Sigmoid colon (tissue), 7 donors: ENCODE results near the gene SLC39A12. TPM values are rescaled to one million over a fixed set of nuclear protein-coding genes. Genes with fewer than 3 reads are reported as not detected.
A peak's percentile ranks its signal among the peaks of the same experiment; 100 is the strongest.

Experiments
- DNase-seq: peaks from one replicate; pipeline ENCODE4 v3.0.0-alpha.2; 2019
- H3K27ac ChIP-seq, 4 donors: fragments of 200-600 bp; sonication (generic); one replicate each; pipeline ENCODE4 v1.5.1; 2016 to 2019; ENCODE audit warnings: mild to moderate bottlenecking in 1 of 4
- H3K27me3 ChIP-seq, 3 donors: fragments of 200-600 bp; sonication (generic); one replicate each; pipeline ENCODE4 v1.5.1; 2019; ENCODE audit warnings: mild to moderate bottlenecking in 1 of 3
- H3K36me3 ChIP-seq, 4 donors: fragments of 200-600 bp; sonication (generic); one replicate each; pipeline ENCODE4 v1.5.1; 2016 to 2019
- H3K4me1 ChIP-seq, 4 donors: fragments of 200-600 bp; sonication (generic); one replicate each; pipeline ENCODE4 v1.5.1; 2017 to 2019
- H3K4me3 ChIP-seq, 4 donors: fragments of 200-600 bp; sonication (generic); one replicate each; pipeline ENCODE4 v1.5.1; 2017 to 2019; ENCODE audit warnings: mild to moderate bottlenecking in 2 of 4, moderate library complexity in 1 of 4
- H3K9me3 ChIP-seq, 4 donors: fragments of 200-600 bp in 3 of 4; sonication (generic) in 3 of 4; one replicate each; pipeline versions ENCODE4 v1.5.1 to v1.6.1; 2013 to 2019
- EP300 ChIP-seq, 4 donors: sonication (generic); formaldehyde crosslinking; IDR thresholded peaks; one replicate each; pipeline ENCODE4 v1.6.1; 2017; ENCODE audit warnings: antibody characterized with exemption in 4 of 4
- POLR2A ChIP-seq, 2 donors: fragments of 450-650 bp; IDR thresholded peaks; one replicate each; pipeline ENCODE4 v1.6.1; 2016; ENCODE audit warnings: antibody characterized with exemption in 2 of 2, mild to moderate bottlenecking in 2 of 2, moderate library complexity in 2 of 2
- POLR2AphosphoS5 ChIP-seq, 4 donors: sonication (generic); formaldehyde crosslinking; IDR thresholded peaks; one replicate each; pipeline ENCODE4 v1.6.1; 2017; ENCODE audit warnings: antibody characterized with exemption in 4 of 4
- WGBS, 2 donors: extraction: QIAGEN DNeasy Blood & Tissue Kit; methylation state at CpG; one replicate each; pipeline ENCODE4 v1.1.7; 2013; 5-methylcytosine and 5-hydroxymethylcytosine counted together
- intact Hi-C: fragments of 100-400 bp; cut with DNase I; formaldehyde crosslinking; loops from one replicate; pipeline ENCODE4 v1.15.1; 2023
- polyA plus RNA-seq, 3 donors: library from polyadenylated mRNA; stranded (reverse); fragments of 200-250 nt; gene quantifications; one replicate each; pipeline ENCODE4 v1.2.3, GENCODE V29; 2013
- total RNA-seq, 4 donors: library from RNA; depleted of rRNA; stranded (reverse); fragments of >200 nt; gene quantifications; one replicate each; pipeline ENCODE4 v1.1.0, GENCODE V29; 2016
- TF ChIP-seq, protein P1 (sequence below), 4 experiments: fragments of 450-650 bp in 3 of 4; fragments of 200-600 bp in 1 of 4; IDR thresholded peaks; one replicate each; pipeline ENCODE4 v1.5.1; 2016 to 2019; ENCODE audit warnings: antibody characterized with exemption in 4 of 4, mild to moderate bottlenecking in 3 of 4, moderate library complexity in 2 of 4
- donor health status: healthy with polysubstance abuse.
- donor health status: Bipolar disorder and iron deficiency.
- donor health status: healthy.

Gene SLC39A12
- total and polyA plus RNA-seq, 7 donors: 0.14 to 0.16 TPM; not detected in 5

DNA sequence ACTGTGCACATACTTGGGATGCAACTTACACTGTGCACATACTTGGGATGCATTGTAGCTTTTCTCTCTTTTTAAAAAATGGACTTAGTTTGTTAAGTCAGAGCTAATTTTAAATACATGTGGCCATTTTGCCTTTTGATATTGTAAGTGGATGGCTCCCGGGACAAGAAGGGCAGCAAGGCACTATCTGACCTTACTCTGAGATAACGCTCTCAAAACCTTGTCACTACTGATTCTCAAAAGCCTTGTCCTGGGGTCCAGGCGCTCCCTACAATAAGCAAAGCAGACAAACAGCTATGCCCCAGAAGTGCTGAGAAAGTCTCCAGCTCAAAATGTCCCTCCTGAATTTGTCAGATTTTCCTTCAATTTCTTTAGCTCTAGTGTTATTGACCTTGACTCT lies 121.6 kb downstream of the SLC39A12 start:
- WGBS, 2 donors: 92 to 98% methylated on average over 3 of the region's 3 CpGs
- H3K36me3 ChIP-seq: no peaks in the 10 kb centered on the region
- intact Hi-C loops: no loop called here
- no peaks in the 10 kb centered on the region for H3K9me3 ChIP-seq
- H3K4me1 ChIP-seq: no peaks in the 10 kb centered on the region
- no peak overlapping the region for H3K4me3 ChIP-seq
- H3K27ac ChIP-seq: no peak overlapping the region
- no peak for DNase-seq
- H3K27me3 ChIP-seq: no peaks in the 10 kb centered on the region
- TF ChIP-seq POLR2AphosphoS5 (IDR thresholded peaks at IDR 0.05) (no peak), POLR2A (IDR thresholded peaks at IDR 0.05) (no peak), EP300 (IDR thresholded peaks at IDR 0.05) (no peak)
- TF ChIP-seq, protein P1, sequence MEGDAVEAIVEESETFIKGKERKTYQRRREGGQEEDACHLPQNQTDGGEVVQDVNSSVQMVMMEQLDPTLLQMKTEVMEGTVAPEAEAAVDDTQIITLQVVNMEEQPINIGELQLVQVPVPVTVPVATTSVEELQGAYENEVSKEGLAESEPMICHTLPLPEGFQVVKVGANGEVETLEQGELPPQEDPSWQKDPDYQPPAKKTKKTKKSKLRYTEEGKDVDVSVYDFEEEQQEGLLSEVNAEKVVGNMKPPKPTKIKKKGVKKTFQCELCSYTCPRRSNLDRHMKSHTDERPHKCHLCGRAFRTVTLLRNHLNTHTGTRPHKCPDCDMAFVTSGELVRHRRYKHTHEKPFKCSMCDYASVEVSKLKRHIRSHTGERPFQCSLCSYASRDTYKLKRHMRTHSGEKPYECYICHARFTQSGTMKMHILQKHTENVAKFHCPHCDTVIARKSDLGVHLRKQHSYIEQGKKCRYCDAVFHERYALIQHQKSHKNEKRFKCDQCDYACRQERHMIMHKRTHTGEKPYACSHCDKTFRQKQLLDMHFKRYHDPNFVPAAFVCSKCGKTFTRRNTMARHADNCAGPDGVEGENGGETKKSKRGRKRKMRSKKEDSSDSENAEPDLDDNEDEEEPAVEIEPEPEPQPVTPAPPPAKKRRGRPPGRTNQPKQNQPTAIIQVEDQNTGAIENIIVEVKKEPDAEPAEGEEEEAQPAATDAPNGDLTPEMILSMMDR (IDR thresholded peaks at IDR 0.05): no peak

DNA sequence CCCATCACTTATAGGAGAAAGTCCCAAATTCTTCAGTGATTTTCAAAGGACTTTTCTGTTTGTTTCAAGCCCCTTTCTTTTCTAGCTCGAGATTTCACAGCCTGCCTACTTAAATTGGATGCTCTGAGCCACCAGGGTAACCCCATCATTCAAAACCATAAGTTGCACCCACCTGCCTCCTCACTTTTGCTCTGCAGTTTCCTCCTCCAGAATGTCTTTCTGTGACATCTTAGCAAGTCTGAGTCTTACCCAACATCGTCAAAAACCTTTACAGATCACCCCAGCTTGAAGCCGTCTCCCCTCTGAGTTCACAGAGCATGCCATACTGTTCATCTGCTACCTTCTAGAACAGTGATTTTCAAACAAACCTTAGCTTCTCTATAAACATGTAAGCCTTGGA lies 124.2 kb downstream of the SLC39A12 start:
- no peak overlapping the region for H3K4me3 ChIP-seq
- intact Hi-C loops: no loop called here
- no peaks in the 10 kb centered on the region for H3K36me3 ChIP-seq
- peaks cover 0 to 8% (median 0%) of the 10 kb centered on the region in 4 donors for H3K4me1 ChIP-seq
- no peak for DNase-seq
- WGBS, 2 donors: 77 to 81% methylated on average over 3 of the region's 3 CpGs
- no peaks in the 10 kb centered on the region for H3K9me3 ChIP-seq
- TF ChIP-seq EP300 (IDR thresholded peaks at IDR 0.05) (no peak), POLR2AphosphoS5 (IDR thresholded peaks at IDR 0.05) (no peak), POLR2A (IDR thresholded peaks at IDR 0.05) (no peak)
- TF ChIP-seq, protein P1 (IDR thresholded peaks at IDR 0.05): no peak
- no peak overlapping the region for H3K27ac ChIP-seq
- no peaks in the 10 kb centered on the region for H3K27me3 ChIP-seq

DNA sequence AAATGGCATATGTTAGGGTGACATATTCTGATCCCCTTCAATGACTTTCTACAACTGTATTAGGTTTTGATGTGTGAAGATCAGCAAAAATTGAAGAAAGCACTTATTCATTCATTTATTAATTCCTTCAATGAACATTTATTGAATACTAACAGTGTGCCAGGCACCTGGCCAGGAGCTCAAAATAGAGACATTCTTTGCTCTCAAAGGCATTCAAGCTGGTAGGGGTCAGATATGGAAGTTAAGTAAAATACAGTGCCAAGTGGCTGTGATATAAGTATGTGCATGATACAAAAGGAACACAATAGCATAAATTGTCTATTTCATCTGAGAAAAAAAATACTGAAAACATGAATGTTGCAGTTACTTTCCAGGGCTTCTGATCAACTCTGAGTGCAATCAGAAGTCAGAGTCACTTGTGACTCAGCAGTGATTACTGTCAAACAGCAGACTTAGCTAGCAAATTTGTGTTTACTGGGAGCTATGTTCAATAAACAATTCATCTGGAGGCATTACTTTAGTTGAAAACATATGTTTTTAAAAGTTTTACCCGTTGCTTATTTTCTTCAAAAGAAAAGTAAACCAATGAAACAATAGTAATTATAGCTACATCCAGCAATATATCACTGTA lies 128.1 kb downstream of the SLC39A12 start:
- no peaks in the 10 kb centered on the region for H3K36me3 ChIP-seq
- H3K27me3 ChIP-seq: no peaks in the 10 kb centered on the region
- no peaks in the 10 kb centered on the region for H3K9me3 ChIP-seq
- no peak overlapping the region for H3K4me3 ChIP-seq
- 82 to 86% methylated on average over 1 of the region's 1 CpG for WGBS, 2 donors
- H3K4me1 ChIP-seq: peaks cover 0 to 8% (median 0%) of the 10 kb centered on the region in 4 donors
- DNase-seq: no peak
- no peak overlapping the region for H3K27ac ChIP-seq
- intact Hi-C loops: no loop called here
- TF ChIP-seq POLR2AphosphoS5 (IDR thresholded peaks at IDR 0.05): no peak
- TF ChIP-seq, protein P1 (IDR thresholded peaks at IDR 0.05): no peak
- no peak for TF ChIP-seq POLR2A (IDR thresholded peaks at IDR 0.05)
- no peak for TF ChIP-seq EP300 (IDR thresholded peaks at IDR 0.05)

DNA sequence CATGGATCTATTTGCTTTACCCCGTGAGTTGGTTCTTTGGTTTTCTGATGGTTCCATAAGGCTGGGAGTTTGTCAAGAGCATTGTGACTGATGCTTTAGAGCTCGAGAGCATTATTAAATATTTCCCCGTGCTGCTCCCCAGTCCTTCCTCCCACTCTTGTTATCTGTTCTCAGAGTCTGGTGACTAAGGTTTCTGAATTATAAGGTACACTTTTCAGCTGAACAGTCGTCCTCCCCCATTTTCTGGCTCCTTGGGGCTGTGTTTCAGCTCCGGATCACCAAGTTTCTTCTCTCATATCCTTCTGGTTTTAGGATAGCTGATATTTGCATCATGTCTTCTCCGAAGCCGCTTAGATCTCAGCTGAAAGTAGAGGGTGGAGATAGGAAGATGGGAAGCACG lies 130.7 kb downstream of the SLC39A12 start:
- TF ChIP-seq EP300 (IDR thresholded peaks at IDR 0.05): no peak
- TF ChIP-seq, protein P1 (IDR thresholded peaks at IDR 0.05): no peak
- no peak for TF ChIP-seq POLR2A (IDR thresholded peaks at IDR 0.05)
- no peak for DNase-seq
- H3K27me3 ChIP-seq: no peaks in the 10 kb centered on the region
- 89 to 90% methylated on average over 8 of the region's 8 CpGs for WGBS, 2 donors
- no peak overlapping the region for H3K27ac ChIP-seq
- no peak overlapping the region for H3K4me3 ChIP-seq
- H3K9me3 ChIP-seq: no peaks in the 10 kb centered on the region
- intact Hi-C loops: no loop called here
- peaks cover 0 to 28% (median 19%) of the 10 kb centered on the region in 4 donors for H3K4me1 ChIP-seq
- no peaks in the 10 kb centered on the region for H3K36me3 ChIP-seq

DNA sequence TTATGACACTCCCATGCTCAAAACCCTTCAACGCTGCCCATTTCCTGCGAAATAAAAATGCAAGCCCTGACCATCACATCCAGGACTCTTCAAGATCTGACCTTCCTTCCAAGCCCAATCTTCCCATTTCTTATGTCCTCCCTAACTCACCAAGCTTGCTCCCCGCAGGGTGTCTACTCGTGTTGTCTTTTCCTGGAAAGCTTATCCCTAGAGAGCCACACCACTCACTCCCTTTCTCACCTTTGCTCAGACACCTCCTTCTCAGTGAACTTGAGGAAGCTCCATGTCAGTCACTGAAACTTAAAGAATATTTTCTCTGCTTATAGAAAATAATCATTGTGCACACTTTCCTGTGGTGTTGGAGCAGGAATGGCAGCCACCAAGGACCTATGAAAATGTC lies 134.1 kb downstream of the SLC39A12 start:
- no peaks in the 10 kb centered on the region for H3K36me3 ChIP-seq
- H3K27ac ChIP-seq: peak overlapping the region; percentile 23 to 72 (median 64)
- peaks cover 0 to 30% (median 26%) of the 10 kb centered on the region in 4 donors for H3K4me1 ChIP-seq
- TF ChIP-seq POLR2AphosphoS5 (IDR thresholded peaks at IDR 0.05) (no peak), POLR2A (IDR thresholded peaks at IDR 0.05) (no peak), EP300 (IDR thresholded peaks at IDR 0.05) (no peak)
- TF ChIP-seq, protein P1 (IDR thresholded peaks at IDR 0.05): no peak
- no peak overlapping the region for H3K4me3 ChIP-seq
- intact Hi-C loops: no loop called here
- DNase-seq: no peak
- no peaks in the 10 kb centered on the region for H3K27me3 ChIP-seq
- WGBS, 2 donors: 90% methylated on average over 4 of the region's 4 CpGs
- no peaks in the 10 kb centered on the region for H3K9me3 ChIP-seq
